ENCODE data around the gene MAOB.

GRCh38 chrX:43880425-43880824 is 1.8 kb downstream of the MAOB start:
- TF ChIP-seq EZH2 (IDR thresholded peaks at IDR 0.05; ENCODE audit: insufficient read depth, poor library complexity, severe bottlenecking) (no peak), EZH2phosphoT487 (IDR thresholded peaks at IDR 0.05; ENCODE audit: insufficient read depth, low read depth) (no peak)
